Naive thymus-derived CD4-positive, alpha-beta T cell (primary cell): ENCODE data around the gene ABLIM3. TPM values are rescaled to one million over a fixed set of nuclear protein-coding genes. Genes with fewer than 3 reads are reported as not detected.

ENCODE experiments used
- ATAC-seq: fragments of 150-1000 bp; cut with Tn5 transposase; 2 replicates; pipeline ENCODE4 v1.10.0; 2021; ENCODE audit warnings: mild to moderate bottlenecking, moderate library complexity
- CTCF ChIA-PET: fragments of 350-600 bp; sonication (Branson Sonifier 250); formaldehyde crosslinking; loops from one replicate; lab custom pipeline; 2021; ENCODE audit warnings: antibody characterized with exemption; lab: Charles Lee
- POLR2A ChIA-PET: fragments of 350-600 bp; sonication (Branson Sonifier 250); formaldehyde crosslinking; loops from one replicate; lab custom pipeline; 2021; ENCODE audit warnings: antibody characterized with exemption, inconsistent platforms; lab: Charles Lee
- DNase-seq, 9 donors: peaks; one replicate each; pipeline versions ENCODE4 v3.0.0 to v3.0.0-alpha.2; 2020 to 2022; ENCODE audit warnings: mixed read lengths in 1 of 9
- H3K27ac ChIP-seq: one replicate; pipeline ENCODE4 v1.7.0; 2013; ENCODE audit warnings: mild to moderate bottlenecking, low read depth, low read length, moderate library complexity
- H3K27me3 ChIP-seq, 2 donors: one replicate each; pipeline ENCODE4 v1.7.0; 2013; ENCODE audit warnings: low read length in 2 of 2, mild to moderate bottlenecking in 2 of 2, moderate library complexity in 2 of 2; ENCODE audit not compliant: control insufficient read depth in 2 of 2, insufficient read depth in 2 of 2
- H3K36me3 ChIP-seq, 3 experiments: 1 replicate in 2 of 3; 2 replicates in 1 of 3; pipeline ENCODE4 v1.7.0; 2013; ENCODE audit warnings: low read length in 3 of 3, mild to moderate bottlenecking in 3 of 3, moderate library complexity in 1 of 3; ENCODE audit not compliant: insufficient read depth in 3 of 3, control insufficient read depth in 2 of 3
- H3K4me1 ChIP-seq, 2 donors: one replicate each; pipeline ENCODE4 v1.7.0; 2013; ENCODE audit warnings: low read length in 2 of 2, mild to moderate bottlenecking in 2 of 2, moderate library complexity in 1 of 2; ENCODE audit not compliant: control insufficient read depth in 2 of 2, insufficient read depth in 2 of 2
- H3K4me3 ChIP-seq: 2 replicates; pipeline ENCODE4 v1.7.0; 2013; ENCODE audit warnings: mild to moderate bottlenecking, low read length
- H3K9me3 ChIP-seq, 3 experiments: 1 replicate in 2 of 3; 2 replicates in 1 of 3; pipeline ENCODE4 v1.7.0; 2013; ENCODE audit warnings: low read length in 3 of 3; ENCODE audit not compliant: control insufficient read depth in 2 of 3
- H3K27ac Mint-ChIP-seq, 9 donors: one replicate each; pipeline ENCODE4 v1.8.0; 2020 to 2022; ENCODE audit warnings: mixed read lengths in 9 of 9, mild to moderate bottlenecking in 8 of 9, moderate library complexity in 5 of 9, inconsistent platforms in 2 of 9
- H3K27me3 Mint-ChIP-seq, 5 donors: one replicate each; pipeline ENCODE4 v1.8.0; 2021 to 2022; ENCODE audit warnings: mixed read lengths in 5 of 5, mild to moderate bottlenecking in 1 of 5
- H3K36me3 Mint-ChIP-seq, 5 donors: one replicate each; pipeline ENCODE4 v1.8.0; 2020 to 2022; ENCODE audit warnings: mixed read lengths in 5 of 5, mild to moderate bottlenecking in 3 of 5, inconsistent platforms in 1 of 5
- H3K4me1 Mint-ChIP-seq, 7 donors: one replicate each; pipeline ENCODE4 v1.8.0; 2020 to 2022; ENCODE audit warnings: mixed read lengths in 7 of 7, mild to moderate bottlenecking in 3 of 7, inconsistent platforms in 1 of 7
- H3K4me3 Mint-ChIP-seq, 10 donors: one replicate each; pipeline ENCODE4 v1.8.0; 2020 to 2022; ENCODE audit warnings: mild to moderate bottlenecking in 10 of 10, mixed read lengths in 10 of 10, moderate library complexity in 6 of 10, inconsistent platforms in 2 of 10
- H3K9me3 Mint-ChIP-seq, 11 donors: one replicate each; pipeline ENCODE4 v1.8.0; 2020 to 2022; ENCODE audit warnings: mixed read lengths in 11 of 11, mild to moderate bottlenecking in 4 of 11, inconsistent platforms in 1 of 11, moderate library complexity in 1 of 11
- intact Hi-C, 2 donors: fragments of 100-400 bp; cut with micrococcal nuclease; formaldehyde crosslinking; loops; one replicate each; pipeline ENCODE4 v1.15.1; 2023
- polyA plus RNA-seq, 2 donors: library from polyadenylated mRNA; unstranded; fragments of 300-500 nt; fragmentation: Illumina TruSeq; gene quantifications; one replicate each; pipeline ENCODE4 v1.2.3, GENCODE V29; 2021
- total RNA-seq, 6 experiments: library from RNA in 5 of 6; stranded (reverse) in 5 of 6; gene quantifications; 1 replicate in 5 of 6; 2 replicates in 1 of 6; pipeline ENCODE4 v1.2.3 and lab custom pipeline; 2021 to 2026

ABLIM3 gene
- total and polyA plus RNA-seq, 7 experiments from 2014 or later = 0.08 to 1.3 TPM; not detected in 5

DNA sequence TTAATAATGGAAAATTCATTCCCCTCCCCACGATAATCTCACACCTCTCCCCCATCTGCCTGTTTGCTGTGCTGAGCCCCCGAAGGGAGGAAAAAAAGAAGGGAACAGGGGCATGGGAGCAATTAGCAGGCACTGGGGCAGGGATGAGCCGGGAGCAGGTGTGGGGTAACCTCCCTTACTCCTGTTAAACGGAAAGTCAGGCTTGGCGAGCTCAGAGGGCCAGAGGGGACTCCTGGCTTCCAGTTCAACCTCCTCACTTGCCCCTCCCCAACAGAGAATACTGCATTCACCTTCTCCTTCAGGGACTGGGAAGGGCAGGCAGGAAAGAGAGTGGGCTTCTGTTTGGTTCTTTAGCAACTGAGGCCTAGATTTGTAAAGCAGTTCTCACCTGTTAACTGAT, 131.9 kb downstream of the ABLIM3 start:
- H3K9me3 Mint-ChIP-seq = peaks cover 0 to 11% (median 3%) of the 10 kb centered on the region in 11 donors
- DNase-seq (no peak), ATAC-seq (no peak)
- H3K27ac Mint-ChIP-seq = peak overlapping the region in 1 of 9 donors; percentile 62
- H3K4me3 Mint-ChIP-seq = peak overlapping the region in 6 of 10 donors; percentile 38 to 94 (median 88)
- ChIA-PET POLR2A (no interaction called here), CTCF (interaction anchor here (0.6 to 1.1 kb wide), 4 partner anchors 44 to 538 kb away, joined by 3 to 6 read pairs (median 4); partner anchors contain the start of gene ABLIM3)
- intact Hi-C loops = no loop called here
- Histone ChIP-seq H3K9me3 (peaks cover 0 to 4% (median 0%) of the 10 kb centered on the region in 3 experiments), H3K36me3 (no peaks in the 10 kb centered on the region), H3K4me3 (no peak overlapping the region), H3K4me1 (no peaks in the 10 kb centered on the region), H3K27me3 (peaks cover 0 to 3% of the 10 kb centered on the region in 2 donors), H3K27ac (no peak overlapping the region)
- H3K4me1 Mint-ChIP-seq = peaks cover 7 to 13% (median 9%) of the 10 kb centered on the region in 7 donors
- H3K27me3 Mint-ChIP-seq = peaks cover 17 to 77% (median 39%) of the 10 kb centered on the region in 5 donors
- peaks cover 0 to 9% (median 4%) of the 10 kb centered on the region in 5 donors for H3K36me3 Mint-ChIP-seq

DNA sequence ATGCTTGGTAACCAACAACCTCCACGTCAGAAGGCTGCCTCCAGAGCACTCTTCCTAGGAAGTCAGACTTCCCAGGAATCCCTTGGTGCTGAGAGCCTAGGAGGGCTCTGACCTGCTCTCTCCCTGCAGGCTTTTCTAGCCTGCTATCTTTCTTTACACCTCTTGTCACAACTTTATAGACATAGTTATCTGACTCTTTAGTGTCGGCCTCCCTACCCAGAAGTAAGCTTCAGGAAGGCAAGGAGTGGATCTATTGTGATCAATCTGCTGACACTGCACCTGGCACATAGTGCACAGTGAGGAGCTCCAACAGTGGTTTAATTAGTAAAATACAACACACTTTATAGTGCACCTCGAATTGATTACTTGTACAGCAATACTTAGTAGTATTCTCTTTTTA, 132.7 kb downstream of the ABLIM3 start:
- no peaks in the 10 kb centered on the region for H3K9me3 ChIP-seq
- intact Hi-C loops = no loop called here
- POLR2A ChIA-PET = interaction anchor here (0.7 kb wide), 1 partner anchor 243 kb away, joined by 7 read pairs; no protein-coding TSS in a partner anchor
- no peaks in the 10 kb centered on the region for H3K27me3 ChIP-seq
- H3K27ac ChIP-seq = no peak overlapping the region
- no peak overlapping the region for H3K4me3 ChIP-seq
- H3K27ac Mint-ChIP-seq = no peak overlapping the region
- H3K4me3 Mint-ChIP-seq = peak overlapping the region in 3 of 10 donors; percentile 6 to 48 (median 42)
- DNase-seq = no peak
- H3K27me3 Mint-ChIP-seq = peaks cover 17 to 78% (median 39%) of the 10 kb centered on the region in 5 donors
- no peaks in the 10 kb centered on the region for H3K4me1 ChIP-seq
- no peaks in the 10 kb centered on the region for H3K36me3 ChIP-seq
- peaks cover 0 to 6% (median 4%) of the 10 kb centered on the region in 5 donors for H3K36me3 Mint-ChIP-seq
- ATAC-seq = no peak
- H3K9me3 Mint-ChIP-seq = peaks cover 0 to 4% (median 0%) of the 10 kb centered on the region in 11 donors
- peaks cover 7 to 13% (median 9%) of the 10 kb centered on the region in 7 donors for H3K4me1 Mint-ChIP-seq
- CTCF ChIA-PET = interaction anchor here (0.9 kb wide), 1 partner anchor 133 kb away, joined by 3 read pairs; the partner anchor contains the start of gene ABLIM3

DNA sequence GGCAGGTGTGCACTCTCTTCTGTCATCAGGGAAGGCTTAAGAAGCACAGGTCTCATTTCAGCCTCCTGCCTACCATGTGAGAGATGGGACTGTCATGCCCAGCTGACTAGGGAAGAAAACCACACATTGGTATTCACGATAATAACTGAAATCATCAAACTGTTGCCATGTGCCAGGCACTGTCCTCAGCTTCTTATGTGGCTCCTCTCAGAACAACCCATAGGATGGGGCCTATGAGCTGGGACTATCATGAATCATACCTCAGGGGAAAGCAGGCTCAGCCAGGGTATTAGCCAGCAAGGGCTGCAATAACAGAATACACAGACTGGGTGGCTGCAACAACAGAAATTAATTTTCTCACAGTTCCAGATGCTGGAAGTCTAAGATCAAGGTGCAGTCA, 133.6 kb downstream of the ABLIM3 start:
- POLR2A ChIA-PET = no interaction called here
- no peak for ATAC-seq
- CTCF ChIA-PET = interaction anchor here (0.6 kb wide), 1 partner anchor 26 kb away, joined by 3 read pairs; no protein-coding TSS in a partner anchor

DNA sequence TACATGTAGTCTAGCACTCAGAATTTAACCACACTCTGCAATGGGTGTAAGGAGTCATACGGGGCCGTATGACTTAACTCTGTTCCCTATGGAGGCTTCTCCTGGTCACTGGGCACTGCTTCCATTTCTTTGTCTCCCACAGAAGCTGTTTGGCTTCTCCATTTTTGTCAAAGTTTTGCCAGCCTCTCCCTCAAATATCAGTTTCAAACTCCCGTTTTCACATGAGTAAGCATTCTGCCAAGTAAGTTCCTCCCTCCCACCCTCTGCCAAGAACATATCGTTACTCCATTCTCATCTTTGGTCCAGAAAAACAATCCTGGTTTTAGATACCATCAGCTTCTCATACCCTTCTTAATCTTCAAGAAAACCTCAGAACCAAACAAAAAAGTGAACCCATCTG, 136.5 kb downstream of the ABLIM3 start:
- ChIA-PET POLR2A (no interaction called here), CTCF (interaction anchor here (1.3 kb wide), 1 partner anchor 9 kb away, joined by 3 read pairs; no protein-coding TSS in a partner anchor)
- ATAC-seq (no peak), DNase-seq (no peak)
- H3K4me3 Mint-ChIP-seq = no peak overlapping the region
- intact Hi-C loops = no loop called here
- H3K36me3 Mint-ChIP-seq = peaks cover 0 to 6% (median 2%) of the 10 kb centered on the region in 5 donors
- Histone ChIP-seq H3K4me3 (no peak overlapping the region), H3K27me3 (no peaks in the 10 kb centered on the region), H3K4me1 (no peaks in the 10 kb centered on the region), H3K36me3 (no peaks in the 10 kb centered on the region), H3K27ac (no peak overlapping the region), H3K9me3 (no peaks in the 10 kb centered on the region)
- H3K27ac Mint-ChIP-seq = peak overlapping the region in 1 of 9 donors; percentile 55
- H3K4me1 Mint-ChIP-seq = peaks cover 0 to 2% (median 0%) of the 10 kb centered on the region in 7 donors
- peaks cover 0 to 5% (median 0%) of the 10 kb centered on the region in 11 donors for H3K9me3 Mint-ChIP-seq
- H3K27me3 Mint-ChIP-seq = peaks cover 0 to 49% (median 32%) of the 10 kb centered on the region in 5 donors

More for the DNA sequence above, 133.6 kb downstream of the ABLIM3 start:
- peaks cover 7 to 13% (median 9%) of the 10 kb centered on the region in 7 donors for H3K4me1 Mint-ChIP-seq
- H3K27ac Mint-ChIP-seq = no peak overlapping the region
- no peak overlapping the region for H3K27ac ChIP-seq
- no peak overlapping the region for H3K4me3 Mint-ChIP-seq
- no peaks in the 10 kb centered on the region for H3K4me1 ChIP-seq
- no peaks in the 10 kb centered on the region for H3K36me3 ChIP-seq
- peaks cover 0 to 6% (median 4%) of the 10 kb centered on the region in 5 donors for H3K36me3 Mint-ChIP-seq
- H3K27me3 ChIP-seq = no peaks in the 10 kb centered on the region
- intact Hi-C loops = no loop called here
- peaks cover 0 to 5% (median 0%) of the 10 kb centered on the region in 11 donors for H3K9me3 Mint-ChIP-seq
- H3K4me3 ChIP-seq = no peak overlapping the region
- peaks cover 13 to 75% (median 39%) of the 10 kb centered on the region in 5 donors for H3K27me3 Mint-ChIP-seq
- no peaks in the 10 kb centered on the region for H3K9me3 ChIP-seq
- no peak for DNase-seq

DNA sequence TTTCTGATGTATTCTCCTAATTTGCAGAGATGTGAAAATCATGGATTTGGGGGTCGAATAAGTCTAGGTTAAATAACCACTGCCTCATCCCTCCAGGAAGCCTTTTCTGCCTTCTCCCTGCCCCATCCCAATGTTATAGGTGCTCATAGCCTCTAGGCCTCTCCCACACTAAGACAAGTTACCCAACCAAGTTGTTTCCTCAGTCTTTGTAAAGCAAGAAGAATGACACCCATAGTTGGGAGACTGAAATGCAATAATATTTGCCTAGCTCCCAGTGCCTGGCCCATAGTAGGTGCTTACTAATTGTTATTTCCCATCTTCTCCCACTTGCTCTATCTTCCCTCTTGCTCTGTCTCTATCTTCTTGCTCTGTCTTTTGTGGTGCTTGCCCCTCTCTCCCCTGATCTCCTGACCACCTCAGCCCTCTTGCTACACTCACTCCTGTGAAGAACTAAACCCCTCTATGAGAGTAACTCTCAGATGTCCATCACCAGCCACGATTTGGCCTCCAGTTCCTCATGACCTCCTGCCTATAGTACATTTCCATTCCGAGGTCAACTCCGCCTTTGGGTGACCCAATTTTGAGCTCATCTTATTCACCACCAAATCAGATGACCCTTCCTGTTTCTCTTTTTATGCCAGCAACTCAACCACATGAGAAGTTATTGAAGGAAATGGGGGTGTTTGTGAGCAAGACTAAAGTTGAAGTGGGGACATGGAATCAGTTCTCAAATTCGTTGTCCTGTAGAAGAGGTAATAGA, 137.3 kb downstream of the ABLIM3 start:
- H3K4me1 ChIP-seq = no peaks in the 10 kb centered on the region
- H3K4me3 ChIP-seq = no peak overlapping the region
- H3K4me1 Mint-ChIP-seq = peaks cover 0 to 2% (median 0%) of the 10 kb centered on the region in 7 donors
- H3K4me3 Mint-ChIP-seq = no peak overlapping the region
- ATAC-seq (no peak), DNase-seq (no peak)
- H3K27me3 Mint-ChIP-seq = peaks cover 0 to 44% (median 28%) of the 10 kb centered on the region in 5 donors
- POLR2A ChIA-PET = interaction anchor here (1.5 kb wide), 1 partner anchor 11 kb away, joined by 5 read pairs; no protein-coding TSS in a partner anchor
- H3K27ac ChIP-seq = no peak overlapping the region
- H3K36me3 ChIP-seq = no peaks in the 10 kb centered on the region
- CTCF ChIA-PET = interaction anchor here (0.6 to 1.4 kb wide), 2 partner anchors 8 to 21 kb away, joined by 3 to 4 read pairs; no protein-coding TSS in a partner anchor
- H3K27ac Mint-ChIP-seq = peak overlapping the region in 1 of 9 donors; percentile 55
- intact Hi-C loops = no loop called here
- H3K27me3 ChIP-seq = no peaks in the 10 kb centered on the region
- H3K9me3 ChIP-seq = no peaks in the 10 kb centered on the region
- H3K9me3 Mint-ChIP-seq = peaks cover 0 to 5% (median 0%) of the 10 kb centered on the region in 11 donors
- H3K36me3 Mint-ChIP-seq = peaks cover 0 to 6% (median 2%) of the 10 kb centered on the region in 5 donors

DNA sequence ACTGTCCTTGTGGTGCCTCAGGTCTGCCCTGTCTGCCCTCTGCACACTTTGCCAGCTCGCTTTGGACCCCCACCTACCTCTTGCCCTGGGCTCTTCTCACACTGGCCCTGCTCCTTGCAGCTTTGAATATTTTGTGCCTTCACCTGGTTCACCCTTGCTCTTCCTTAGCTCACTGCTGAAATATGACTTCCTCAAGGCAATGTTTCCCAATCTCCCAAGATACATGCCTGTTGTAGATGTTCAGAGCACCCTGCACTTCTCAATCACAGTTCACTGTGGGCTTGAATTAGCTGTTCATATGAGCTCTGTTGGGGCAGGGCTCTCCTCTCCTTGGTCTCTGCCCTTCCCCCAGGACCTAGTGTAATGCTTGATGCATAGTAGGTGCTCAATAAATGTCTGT, 138.4 kb downstream of the ABLIM3 start:
- ATAC-seq (no peak), DNase-seq (no peak)
- H3K27me3 Mint-ChIP-seq = peaks cover 0 to 39% (median 28%) of the 10 kb centered on the region in 5 donors
- peaks cover 0 to 6% (median 0%) of the 10 kb centered on the region in 5 donors for H3K36me3 Mint-ChIP-seq
- no peak overlapping the region for H3K27ac Mint-ChIP-seq
- no peak overlapping the region for H3K4me3 Mint-ChIP-seq
- H3K4me3 ChIP-seq = no peak overlapping the region
- POLR2A ChIA-PET = interaction anchor here (1.5 kb wide), 1 partner anchor 10 kb away, joined by 5 read pairs; no protein-coding TSS in a partner anchor
- CTCF ChIA-PET = interaction anchor here (0.6 to 1.4 kb wide), 3 partner anchors 9 to 32 kb away, joined by 3 to 4 read pairs (median 3); no protein-coding TSS in a partner anchor
- no peak overlapping the region for H3K27ac ChIP-seq
- H3K4me1 Mint-ChIP-seq = peaks cover 0 to 2% (median 0%) of the 10 kb centered on the region in 7 donors
- H3K27me3 ChIP-seq = no peaks in the 10 kb centered on the region
- no peaks in the 10 kb centered on the region for H3K36me3 ChIP-seq
- intact Hi-C loops = no loop called here
- no peaks in the 10 kb centered on the region for H3K4me1 ChIP-seq
- H3K9me3 ChIP-seq = no peaks in the 10 kb centered on the region
- H3K9me3 Mint-ChIP-seq = peaks cover 0 to 5% (median 0%) of the 10 kb centered on the region in 11 donors
